Lower lobe of right lung (tissue), 2 donors: Measurements from ENCODE around the gene NLRC4. TPM values are rescaled to one million over a fixed set of nuclear protein-coding genes. Genes with fewer than 3 reads are reported as not detected.
"Not testable (repeated sequence)": the region's sequence is repeated elsewhere in the genome, so short reads cannot be mapped to it uniquely, and the experiment has no call there.

Experiments
- ATAC-seq, 2 donors: fragments of 200-7000 bp; cut with Tn5 transposase; one replicate each; pipeline ENCODE4 v1.9.1; 2020 to 2022; ENCODE audit warnings: mild to moderate bottlenecking in 2 of 2, moderate library complexity in 2 of 2
- DNase-seq: peaks from one replicate; pipeline ENCODE4 v3.0.0-alpha.2; 2020
- H3K27ac ChIP-seq: fragments of 200-600 bp; one replicate; pipeline ENCODE4 v1.8.0; 2022
- H3K27me3 ChIP-seq: fragments of 200-600 bp; one replicate; pipeline ENCODE4 v1.8.0; 2022; ENCODE audit warnings: low read depth
- H3K36me3 ChIP-seq: fragments of 200-600 bp; one replicate; pipeline ENCODE4 v1.8.0; 2022; ENCODE audit warnings: mild to moderate bottlenecking
- H3K4me1 ChIP-seq: fragments of 200-600 bp; one replicate; pipeline ENCODE4 v1.8.0; 2022
- H3K4me3 ChIP-seq: fragments of 200-600 bp; one replicate; pipeline ENCODE4 v1.8.0; 2022; ENCODE audit warnings: mild to moderate bottlenecking
- H3K9me3 ChIP-seq: fragments of 200-600 bp; one replicate; pipeline ENCODE4 v1.8.0; 2022
- CTCF ChIP-seq: fragments of 200-600 bp; IDR thresholded peaks from one replicate; pipeline ENCODE4 v1.8.0; 2022; ENCODE audit warnings: antibody characterized with exemption, mild to moderate bottlenecking
- intact Hi-C: fragments of 100-400 bp; cut with DNase I; formaldehyde crosslinking; loops from one replicate; pipeline ENCODE4 v1.11.0; 2022
- total RNA-seq: library from RNA; stranded (reverse); fragmentation: NEBNext Ultra II Directional; extraction: Animal tissue kit (Norgen Biotek cat#: 25700); gene quantifications from one replicate; pipeline ENCODE4 v1.2.1, GENCODE V29; 2021
- donor health status: DM: no; HTN: yes; CAD: no; lungs with severe emphysema.

Gene NLRC4
- total RNA-seq, 1 donor from 2014 or later, result 24.4 TPM

GRCh38 chr2:32210767-32211408 is 53.8 kb downstream of the NLRC4 start:
- intact Hi-C loops, result no loop called here
- no peaks in the 10 kb centered on the region for H3K27me3 ChIP-seq
- H3K27ac ChIP-seq, result no peak overlapping the region

GRCh38 chr2:32203428-32203827 is 61.3 kb downstream of the NLRC4 start:
- H3K4me3 ChIP-seq, H3K4me1 ChIP-seq, DNase-seq, ATAC-seq, H3K27ac ChIP-seq, H3K27me3 ChIP-seq, intact Hi-C loops, H3K9me3 ChIP-seq: not testable (repeated sequence)
- H3K36me3 ChIP-seq, result peaks cover 48% of the 10 kb centered on the region

More at GRCh38 chr2:32210767-32211408, 53.8 kb downstream of the NLRC4 start:
- no peaks in the 10 kb centered on the region for H3K9me3 ChIP-seq
- H3K4me3 ChIP-seq, result no peak overlapping the region
- H3K4me1 ChIP-seq, result no peaks in the 10 kb centered on the region
- H3K36me3 ChIP-seq, result peaks cover 34% of the 10 kb centered on the region
- no peak for ATAC-seq
- TF ChIP-seq CTCF, result no peak
- no peak for DNase-seq

GRCh38 chr2:32200814-32201213 is 63.9 kb downstream of the NLRC4 start:
- H3K9me3 ChIP-seq, result no peaks in the 10 kb centered on the region
- peaks cover 62% of the 10 kb centered on the region for H3K36me3 ChIP-seq
- no peak overlapping the region for H3K4me3 ChIP-seq
- TF ChIP-seq CTCF, result no peak
- H3K4me1 ChIP-seq, result no peaks in the 10 kb centered on the region
- intact Hi-C loops, result no loop called here
- ATAC-seq, result no peak
- no peak overlapping the region for H3K27ac ChIP-seq
- H3K27me3 ChIP-seq, result no peaks in the 10 kb centered on the region
- no peak for DNase-seq

GRCh38 chr2:32192418-32192817 is 72.3 kb downstream of the NLRC4 start:
- peaks cover 54% of the 10 kb centered on the region for H3K36me3 ChIP-seq
- DNase-seq (no peak), ATAC-seq (no peak)
- no peak overlapping the region for H3K4me3 ChIP-seq
- no peaks in the 10 kb centered on the region for H3K4me1 ChIP-seq
- H3K9me3 ChIP-seq, result no peaks in the 10 kb centered on the region
- intact Hi-C loops, result no loop called here
- no peak for TF ChIP-seq CTCF
- no peak overlapping the region for H3K27ac ChIP-seq
- H3K27me3 ChIP-seq, result no peaks in the 10 kb centered on the region

- H3K36me3 ChIP-seq, result peaks cover 63% of the 10 kb centered on the region
- H3K4me3 ChIP-seq, result no peak overlapping the region
- no peak for ATAC-seq
- H3K4me1 ChIP-seq, result no peaks in the 10 kb centered on the region
- H3K27me3 ChIP-seq, result no peaks in the 10 kb centered on the region
- intact Hi-C loops, result no loop called here
- no peak for DNase-seq
- no peak for TF ChIP-seq CTCF
- H3K9me3 ChIP-seq, result no peaks in the 10 kb centered on the region
- no peak overlapping the region for H3K27ac ChIP-seq
Measured at GRCh38 chr2:32189011-32189410, 75.7 kb downstream of the NLRC4 start.

GRCh38 chr2:32182667-32183066 is 82.0 kb downstream of the NLRC4 start:
- H3K27me3 ChIP-seq, result no peaks in the 10 kb centered on the region
- no peaks in the 10 kb centered on the region for H3K4me1 ChIP-seq
- intact Hi-C loops, result no loop called here
- H3K27ac ChIP-seq, result no peak overlapping the region
- DNase-seq (no peak), ATAC-seq (no peak)
- H3K9me3 ChIP-seq, result no peaks in the 10 kb centered on the region
- H3K36me3 ChIP-seq, result peaks cover 80% of the 10 kb centered on the region
- no peak overlapping the region for H3K4me3 ChIP-seq
- TF ChIP-seq CTCF, result no peak

Other genes starting within 250 kb of the NLRC4 start
- 60.4 TPM for gene DPY30, start 225.1 kb downstream of the NLRC4 start, total RNA-seq
- gene SPAST, start 201.3 kb downstream of the NLRC4 start, total RNA-seq, result 18.7 TPM
- 23.5 TPM for gene SLC30A6, start 99.0 kb downstream of the NLRC4 start, total RNA-seq
- 59.4 TPM for gene YIPF4, start 13.0 kb upstream of the NLRC4 start, total RNA-seq
- gene BIRC6, start 92.1 kb upstream of the NLRC4 start, total RNA-seq, result 88.3 TPM